ENCODE results near the gene CREBBP.

CREBBP gene

GRCh38 chr16:3787924-3788661 lies 92.4 kb downstream of the CREBBP start:
- peaks cover 20% of the 10 kb centered on the region for H3K36me3 ChIP-seq (ENCODE audit: control insufficient read depth, insufficient read depth, low read length)
- peak; percentile 73 for DNase-seq (ENCODE audit: extremely low read depth, insufficient read length)
- TF ChIP-seq, protein P1, sequence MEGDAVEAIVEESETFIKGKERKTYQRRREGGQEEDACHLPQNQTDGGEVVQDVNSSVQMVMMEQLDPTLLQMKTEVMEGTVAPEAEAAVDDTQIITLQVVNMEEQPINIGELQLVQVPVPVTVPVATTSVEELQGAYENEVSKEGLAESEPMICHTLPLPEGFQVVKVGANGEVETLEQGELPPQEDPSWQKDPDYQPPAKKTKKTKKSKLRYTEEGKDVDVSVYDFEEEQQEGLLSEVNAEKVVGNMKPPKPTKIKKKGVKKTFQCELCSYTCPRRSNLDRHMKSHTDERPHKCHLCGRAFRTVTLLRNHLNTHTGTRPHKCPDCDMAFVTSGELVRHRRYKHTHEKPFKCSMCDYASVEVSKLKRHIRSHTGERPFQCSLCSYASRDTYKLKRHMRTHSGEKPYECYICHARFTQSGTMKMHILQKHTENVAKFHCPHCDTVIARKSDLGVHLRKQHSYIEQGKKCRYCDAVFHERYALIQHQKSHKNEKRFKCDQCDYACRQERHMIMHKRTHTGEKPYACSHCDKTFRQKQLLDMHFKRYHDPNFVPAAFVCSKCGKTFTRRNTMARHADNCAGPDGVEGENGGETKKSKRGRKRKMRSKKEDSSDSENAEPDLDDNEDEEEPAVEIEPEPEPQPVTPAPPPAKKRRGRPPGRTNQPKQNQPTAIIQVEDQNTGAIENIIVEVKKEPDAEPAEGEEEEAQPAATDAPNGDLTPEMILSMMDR (IDR thresholded peaks at IDR 0.05; ENCODE audit: insufficient read depth, low read length, poor library complexity, severe bottlenecking), result no peak
- no peaks in the 10 kb centered on the region for H3K27me3 ChIP-seq (replicated peaks; ENCODE audit: control insufficient read depth, insufficient read depth, low read length)
- no peak overlapping the region for H3K4me3 ChIP-seq (replicated peaks; ENCODE audit: low read depth, low read length)

GRCh38 chr16:3785413-3785812 lies 95.1 kb downstream of the CREBBP start:
- H3K27me3 ChIP-seq (replicated peaks; ENCODE audit: control insufficient read depth, insufficient read depth, low read length), result no peaks in the 10 kb centered on the region
- no peak for DNase-seq (ENCODE audit: extremely low read depth, insufficient read length)
- no peak overlapping the region for H3K4me3 ChIP-seq (replicated peaks; ENCODE audit: low read depth, low read length)
- TF ChIP-seq, protein P1 (IDR thresholded peaks at IDR 0.05; ENCODE audit: insufficient read depth, low read length, poor library complexity, severe bottlenecking), result no peak
- peaks cover 6% of the 10 kb centered on the region for H3K36me3 ChIP-seq (ENCODE audit: control insufficient read depth, insufficient read depth, low read length)

DNA sequence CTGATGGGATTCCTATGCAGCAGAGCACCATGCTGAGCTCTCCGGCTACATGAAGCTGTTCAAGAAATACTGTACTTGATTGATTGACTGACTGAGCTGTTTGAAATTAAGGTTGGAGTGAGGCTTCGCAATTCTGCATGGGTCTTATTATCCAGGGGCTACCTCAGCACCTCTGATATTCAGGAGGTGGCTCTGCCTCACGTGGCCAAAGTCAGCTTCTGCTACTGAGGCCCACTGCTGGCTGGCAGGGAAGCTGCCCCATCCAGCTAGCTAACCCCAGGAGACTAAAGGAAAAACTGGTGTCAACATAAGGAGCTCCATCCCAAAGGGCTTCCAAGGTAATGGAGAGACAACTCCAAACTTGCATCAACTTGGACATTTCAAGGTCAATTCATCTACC lies 97.0 kb downstream of the CREBBP start:
- no peak for DNase-seq (ENCODE audit: extremely low read depth, insufficient read length)
- TF ChIP-seq, protein P1 (IDR thresholded peaks at IDR 0.05; ENCODE audit: insufficient read depth, low read length, poor library complexity, severe bottlenecking), result no peak
- Histone ChIP-seq H3K4me3 (replicated peaks; ENCODE audit: low read depth, low read length) (no peak overlapping the region), H3K27me3 (replicated peaks; ENCODE audit: control insufficient read depth, insufficient read depth, low read length) (no peaks in the 10 kb centered on the region), H3K36me3 (ENCODE audit: control insufficient read depth, insufficient read depth, low read length) (peaks cover 7% of the 10 kb centered on the region)

DNA sequence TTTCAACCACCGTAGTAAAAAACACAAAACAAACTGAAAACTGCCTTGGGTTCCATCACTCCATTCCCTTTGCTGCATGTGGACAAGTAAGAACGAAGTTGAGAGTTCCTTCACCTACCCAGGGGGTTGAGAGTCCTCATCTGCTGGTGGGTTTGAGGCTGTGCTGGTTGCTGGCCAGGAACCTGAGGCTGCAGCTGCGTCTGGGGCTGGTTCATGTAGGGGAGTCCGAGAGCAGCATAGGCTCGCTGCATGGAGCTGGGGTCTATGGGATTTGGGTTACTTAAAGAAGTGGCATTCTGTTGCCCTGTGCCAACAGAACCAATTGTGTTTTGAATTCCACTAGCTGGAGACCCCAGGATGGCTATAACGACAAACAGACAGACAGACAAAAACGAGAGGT lies 97.9 kb downstream of the CREBBP start:
- Histone ChIP-seq H3K4me3 (replicated peaks; ENCODE audit: low read depth, low read length) (no peak overlapping the region), H3K27me3 (replicated peaks; ENCODE audit: control insufficient read depth, insufficient read depth, low read length) (no peaks in the 10 kb centered on the region), H3K36me3 (ENCODE audit: control insufficient read depth, insufficient read depth, low read length) (peaks cover 7% of the 10 kb centered on the region)
- TF ChIP-seq, protein P1 (IDR thresholded peaks at IDR 0.05; ENCODE audit: insufficient read depth, low read length, poor library complexity, severe bottlenecking), result no peak
- no peak for DNase-seq (ENCODE audit: extremely low read depth, insufficient read length)

- TF ChIP-seq, protein P1 (IDR thresholded peaks at IDR 0.05; ENCODE audit: insufficient read depth, low read length, poor library complexity, severe bottlenecking), result no peak
- Histone ChIP-seq H3K27me3 (replicated peaks; ENCODE audit: control insufficient read depth, insufficient read depth, low read length) (no peaks in the 10 kb centered on the region), H3K4me3 (replicated peaks; ENCODE audit: low read depth, low read length) (no peak overlapping the region), H3K36me3 (ENCODE audit: control insufficient read depth, insufficient read depth, low read length) (peaks cover 7% of the 10 kb centered on the region)
- DNase-seq (ENCODE audit: extremely low read depth, insufficient read length), result no peak
Measured at GRCh38 chr16:3781421-3781820, 99.1 kb downstream of the CREBBP start.

Measured in GM06990 (cell line).